ENCODE measurements around the gene CTSE.
A peak's percentile ranks its signal among the peaks of the same experiment; 100 is the strongest.
"Not testable (repeated sequence)": the region's sequence is repeated elsewhere in the genome, so short reads cannot be mapped to it uniquely, and the experiment has no call there.

The CTSE gene

DNA sequence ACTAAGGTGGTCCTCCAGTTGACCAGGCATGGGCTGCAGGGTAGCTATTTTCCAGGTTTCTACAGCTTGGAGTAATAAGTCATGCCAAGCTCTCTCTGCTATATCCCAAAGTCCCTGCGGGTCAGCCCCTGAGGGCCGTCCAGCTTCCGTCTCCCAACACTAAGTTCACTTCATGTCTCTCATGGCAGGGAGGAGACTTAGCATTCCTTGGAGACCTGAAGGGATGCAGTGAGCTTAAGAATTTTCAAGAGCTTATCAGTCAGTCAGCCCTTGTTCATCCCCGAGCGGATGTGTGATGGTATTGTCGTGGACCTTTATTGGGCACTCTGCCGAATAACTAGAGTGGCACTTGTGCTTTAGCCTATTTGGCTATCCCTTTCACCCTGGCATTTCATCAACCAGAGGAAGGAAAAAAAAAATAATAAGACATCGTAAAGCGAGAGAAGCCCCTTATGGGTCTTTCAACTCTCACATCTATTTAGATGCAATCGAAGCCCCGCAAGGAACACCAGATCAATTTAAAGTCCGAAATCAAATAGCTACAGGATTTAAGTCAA, 31.5 kb upstream of the CTSE start:
- H3K4me3 Mint-ChIP-seq; H3K36me3 Mint-ChIP-seq (ENCODE audit: low read depth); H3K27ac Mint-ChIP-seq; H3K9me3 Mint-ChIP-seq; H3K27me3 Mint-ChIP-seq: not testable (repeated sequence)
- H3K4me1 Mint-ChIP-seq (ENCODE audit: low read depth), result peaks cover 34% of the 10 kb centered on the region

DNA sequence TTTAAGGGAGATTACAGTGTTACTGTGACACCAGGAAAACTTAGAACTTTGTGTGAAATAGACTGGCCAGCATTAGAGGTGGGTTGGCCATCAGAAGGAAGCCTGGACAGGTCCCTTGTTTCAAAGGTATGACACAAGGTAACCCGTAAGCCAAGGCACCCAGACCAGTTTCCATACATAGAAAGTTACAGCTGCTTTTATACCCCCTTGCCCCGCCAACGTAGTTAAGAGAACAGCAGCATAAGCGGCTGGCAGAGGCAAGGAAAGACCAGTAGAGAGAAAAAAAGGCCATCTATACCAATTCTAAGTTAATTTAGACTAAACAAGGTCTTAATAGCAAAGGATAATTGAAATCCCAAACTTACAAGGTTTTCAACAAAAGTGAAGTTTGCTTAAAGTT, 29.9 kb upstream of the CTSE start:
- not testable (repeated sequence) for H3K27me3 Mint-ChIP-seq; H3K36me3 Mint-ChIP-seq (ENCODE audit: low read depth); H3K9me3 Mint-ChIP-seq
- H3K27ac Mint-ChIP-seq, result peak overlapping the region; percentile 47
- H3K4me3 Mint-ChIP-seq, result peak overlapping the region; percentile 18
- peaks cover 50% of the 10 kb centered on the region for H3K4me1 Mint-ChIP-seq (ENCODE audit: low read depth)

DNA sequence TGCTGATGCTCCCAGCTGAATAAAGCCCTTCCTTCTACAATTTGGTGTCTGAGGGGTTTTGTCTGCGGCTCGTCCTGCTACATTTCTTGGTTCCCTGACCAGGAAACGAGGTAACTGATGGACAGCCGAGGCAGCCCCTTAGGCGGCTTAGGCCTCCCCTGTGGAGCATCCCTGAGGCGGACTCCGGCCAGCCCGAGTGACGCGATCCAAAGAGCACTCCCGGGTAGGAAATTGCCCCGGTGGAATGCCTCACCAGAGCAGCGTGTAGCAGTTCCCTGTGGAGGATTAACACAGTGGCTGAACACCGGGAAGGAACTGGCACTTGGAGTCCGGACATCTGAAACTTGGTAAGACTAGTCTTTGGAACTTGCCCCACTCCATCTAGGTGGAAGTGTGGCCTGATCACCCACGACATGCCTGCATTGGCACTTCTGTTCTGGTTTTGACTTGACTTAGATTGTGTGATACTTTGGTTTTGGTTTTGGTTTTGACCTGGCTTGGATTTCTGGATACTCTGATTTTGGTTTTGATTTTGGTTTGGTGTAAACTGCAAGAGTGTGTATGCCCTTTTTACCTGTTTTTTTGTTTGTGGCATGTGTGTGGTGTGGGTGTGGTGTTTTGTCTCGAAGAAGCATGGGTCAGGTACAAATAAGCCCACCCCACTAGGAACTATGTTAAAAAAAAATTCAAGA, 29.4 kb upstream of the CTSE start, which contains the start of gene RHEX:
Gene RHEX (plus strand): TSS at position 255 of the 692 bp plus-strand sequence. CDS start 44,656 bp downstream, outside the sequence.
- H3K9me3 Mint-ChIP-seq; H3K36me3 Mint-ChIP-seq (ENCODE audit: low read depth): not testable (repeated sequence)
- Mint-ChIP-seq H3K4me1 (ENCODE audit: low read depth) (peaks cover 50% of the 10 kb centered on the region), H3K27ac (peak within 1 kb of the TSS; percentile 61), H3K27me3 (peaks cover 10% of the 10 kb centered on the region), H3K4me3 (peak within 1 kb of the TSS; percentile 18)

DNA sequence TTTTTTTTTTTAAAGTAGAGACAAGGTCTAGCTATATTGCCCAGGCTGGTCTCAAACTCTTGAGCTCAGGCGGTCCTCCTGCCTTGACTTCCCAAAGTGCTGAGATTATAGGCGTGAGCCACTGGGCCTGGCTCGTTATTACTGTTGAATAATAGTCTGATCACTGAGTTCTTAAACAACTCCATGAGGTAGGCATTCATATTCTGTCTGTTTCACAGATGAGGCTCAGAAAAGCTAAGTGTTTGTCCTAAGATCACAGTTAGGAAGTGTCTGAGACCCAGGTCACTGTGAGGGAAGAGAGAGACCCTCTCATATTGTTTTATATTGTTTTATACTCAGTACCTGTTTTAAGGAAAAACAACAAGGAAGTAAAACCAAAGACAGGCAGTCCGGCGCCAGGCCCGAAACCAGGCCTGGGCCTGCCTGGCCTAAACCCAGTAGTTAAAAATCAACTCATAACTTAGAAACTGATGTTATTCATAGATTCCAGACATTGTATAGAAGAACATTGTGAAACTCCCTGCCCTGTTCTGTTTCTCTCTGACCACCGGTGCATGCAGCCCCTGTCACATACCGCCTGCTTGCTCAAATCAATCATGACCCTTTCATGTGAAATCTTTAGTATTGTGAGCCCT, 28.7 kb upstream of the CTSE start:
- not testable (repeated sequence) for H3K4me3 Mint-ChIP-seq; H3K9me3 Mint-ChIP-seq; H3K36me3 Mint-ChIP-seq (ENCODE audit: low read depth)
- Mint-ChIP-seq H3K4me1 (ENCODE audit: low read depth) (peaks cover 52% of the 10 kb centered on the region), H3K27me3 (peaks cover 14% of the 10 kb centered on the region), H3K27ac (peak overlapping the region; percentile 61)

DNA sequence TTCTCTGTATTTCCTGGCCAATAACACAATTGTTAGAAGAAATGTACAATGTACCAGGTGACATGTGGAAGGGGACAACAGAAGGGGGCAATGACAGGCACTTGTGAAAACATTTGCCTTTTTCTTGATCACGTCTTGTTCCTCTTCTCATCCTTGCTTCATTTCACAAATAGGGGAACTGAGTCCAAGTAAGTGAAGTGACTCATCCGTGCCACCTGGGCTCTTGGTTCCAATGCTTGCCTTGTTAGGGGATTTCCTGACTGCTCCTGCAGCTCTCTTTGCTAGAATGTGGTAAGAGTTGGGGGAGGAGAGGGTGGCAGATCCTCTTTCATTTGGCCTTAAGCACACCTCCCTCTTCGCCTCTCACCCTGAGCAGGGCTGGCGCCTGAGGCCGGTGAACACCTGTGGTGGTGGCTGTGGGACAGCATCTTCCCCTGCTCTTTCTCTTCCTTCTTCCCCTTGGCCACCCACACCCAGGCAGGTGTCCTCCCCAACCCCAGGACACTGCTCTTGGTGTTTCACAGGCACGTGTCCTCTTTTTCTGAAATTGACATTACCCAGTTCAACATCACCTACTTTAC, 27.1 kb upstream of the CTSE start:
- H3K9me3 Mint-ChIP-seq, result no peaks in the 10 kb centered on the region
- no peaks in the 10 kb centered on the region for H3K36me3 Mint-ChIP-seq (ENCODE audit: low read depth)
- H3K27me3 Mint-ChIP-seq, result peaks cover 9% of the 10 kb centered on the region
- H3K4me3 Mint-ChIP-seq, result peak overlapping the region; percentile 56
- H3K4me1 Mint-ChIP-seq (ENCODE audit: low read depth), result peaks cover 52% of the 10 kb centered on the region
- peak overlapping the region; percentile 80 for H3K27ac Mint-ChIP-seq

DNA sequence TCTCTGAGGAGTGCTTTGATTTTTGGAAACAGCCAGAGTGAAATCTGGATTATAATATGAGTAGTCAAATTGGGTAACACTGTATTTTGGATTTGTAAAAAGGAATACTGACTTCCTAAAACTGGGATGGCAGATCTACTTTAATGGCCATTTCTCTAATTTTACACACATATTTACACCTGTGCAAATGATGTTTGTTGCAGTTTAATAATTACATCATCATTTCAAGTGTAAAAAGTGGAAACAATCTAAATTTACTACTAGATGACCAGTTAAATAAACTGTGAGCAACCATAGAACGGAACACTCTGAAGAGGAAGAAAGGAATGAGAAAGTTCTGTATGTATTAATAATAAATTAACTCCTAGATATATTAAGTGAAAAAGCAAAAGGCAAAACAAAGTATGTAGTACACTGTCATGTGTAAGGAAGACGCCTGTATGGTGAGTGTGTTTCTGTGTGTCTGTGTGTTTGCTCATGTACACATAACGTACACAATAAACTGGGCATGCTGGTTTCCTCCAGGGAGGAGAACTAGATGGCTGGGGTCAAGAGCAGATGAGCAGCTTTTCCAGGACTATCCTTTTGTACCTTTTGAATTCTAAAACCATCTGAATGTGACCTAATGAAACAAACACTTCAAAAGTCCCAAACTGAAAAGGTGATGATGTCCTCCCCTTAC, 26.4 kb upstream of the CTSE start:
- Mint-ChIP-seq H3K9me3 (no peaks in the 10 kb centered on the region), H3K4me3 (no peak overlapping the region), H3K4me1 (ENCODE audit: low read depth) (peaks cover 52% of the 10 kb centered on the region), H3K27me3 (peaks cover 9% of the 10 kb centered on the region), H3K27ac (peak overlapping the region; percentile 80), H3K36me3 (ENCODE audit: low read depth) (no peaks in the 10 kb centered on the region)

DNA sequence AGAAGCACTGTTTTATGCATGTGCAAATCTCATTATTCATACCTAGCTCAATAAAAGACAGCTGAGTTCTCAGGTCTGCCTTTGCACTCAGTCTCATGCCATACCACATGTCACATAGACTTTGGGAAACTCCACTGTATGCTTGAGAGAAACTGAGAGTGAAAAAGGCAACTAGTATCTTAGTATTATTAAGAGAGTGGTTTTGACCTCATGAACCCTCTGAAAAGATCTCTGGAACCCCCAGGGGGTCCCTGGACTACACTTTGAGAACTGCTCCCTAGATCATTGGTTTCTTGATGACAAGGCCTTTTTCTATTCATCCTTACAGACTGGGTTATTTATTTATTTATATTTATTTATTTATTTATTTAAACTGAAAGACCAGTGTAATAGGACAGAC, 25.6 kb upstream of the CTSE start:
- no peaks in the 10 kb centered on the region for H3K36me3 Mint-ChIP-seq (ENCODE audit: low read depth)
- no peak overlapping the region for H3K4me3 Mint-ChIP-seq
- H3K27me3 Mint-ChIP-seq, result peaks cover 9% of the 10 kb centered on the region
- no peak overlapping the region for H3K27ac Mint-ChIP-seq
- H3K9me3 Mint-ChIP-seq, result no peaks in the 10 kb centered on the region
- peaks cover 52% of the 10 kb centered on the region for H3K4me1 Mint-ChIP-seq (ENCODE audit: low read depth)

DNA sequence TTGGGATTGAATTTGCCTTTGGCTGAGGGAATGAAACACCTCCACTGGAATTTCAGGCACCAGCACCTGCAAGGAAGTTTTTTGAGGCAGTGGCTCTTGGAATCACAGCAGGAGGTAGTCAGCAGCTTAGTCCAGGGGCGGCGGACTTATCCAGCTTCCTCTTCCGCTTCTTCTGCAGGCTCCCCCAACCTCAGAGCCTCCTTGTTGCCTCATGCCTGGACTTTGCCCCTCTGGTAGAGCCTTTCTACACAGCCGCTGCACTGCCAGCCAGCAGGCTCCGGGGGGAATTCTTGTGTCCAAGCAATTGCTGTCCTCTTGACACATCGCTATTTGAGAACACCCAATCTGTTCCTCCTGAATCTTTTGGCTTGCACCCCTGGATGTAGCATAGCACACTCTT, 24.9 kb upstream of the CTSE start:
- H3K4me3 Mint-ChIP-seq, result no peak overlapping the region
- no peak overlapping the region for H3K27ac Mint-ChIP-seq
- H3K27me3 Mint-ChIP-seq, result peaks cover 5% of the 10 kb centered on the region
- H3K9me3 Mint-ChIP-seq, result no peaks in the 10 kb centered on the region
- peaks cover 52% of the 10 kb centered on the region for H3K4me1 Mint-ChIP-seq (ENCODE audit: low read depth)
- no peaks in the 10 kb centered on the region for H3K36me3 Mint-ChIP-seq (ENCODE audit: low read depth)

DNA sequence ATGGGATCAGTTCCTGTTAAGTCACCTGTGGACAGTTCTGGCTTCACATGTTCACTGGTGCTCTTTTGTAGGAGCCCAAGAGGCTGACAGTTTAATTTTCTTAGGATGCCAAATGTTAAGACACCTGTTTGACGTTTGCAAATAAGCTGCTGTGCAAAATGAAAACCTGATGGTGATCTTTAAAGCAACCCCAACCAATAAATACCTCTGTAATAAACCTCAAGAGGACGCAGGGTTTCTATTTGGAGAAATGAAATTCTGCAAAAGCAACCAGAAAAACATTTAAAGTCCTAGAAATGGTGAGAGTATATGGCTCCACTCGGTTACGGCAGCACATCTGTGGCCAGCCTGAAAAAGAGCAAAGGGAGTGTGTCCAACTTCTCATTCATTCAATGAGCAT, 23.6 kb upstream of the CTSE start:
- Mint-ChIP-seq H3K9me3 (no peaks in the 10 kb centered on the region), H3K27ac (no peak overlapping the region), H3K27me3 (peaks cover 5% of the 10 kb centered on the region), H3K4me1 (ENCODE audit: low read depth) (peaks cover 42% of the 10 kb centered on the region), H3K36me3 (ENCODE audit: low read depth) (no peaks in the 10 kb centered on the region), H3K4me3 (no peak overlapping the region)

DNA sequence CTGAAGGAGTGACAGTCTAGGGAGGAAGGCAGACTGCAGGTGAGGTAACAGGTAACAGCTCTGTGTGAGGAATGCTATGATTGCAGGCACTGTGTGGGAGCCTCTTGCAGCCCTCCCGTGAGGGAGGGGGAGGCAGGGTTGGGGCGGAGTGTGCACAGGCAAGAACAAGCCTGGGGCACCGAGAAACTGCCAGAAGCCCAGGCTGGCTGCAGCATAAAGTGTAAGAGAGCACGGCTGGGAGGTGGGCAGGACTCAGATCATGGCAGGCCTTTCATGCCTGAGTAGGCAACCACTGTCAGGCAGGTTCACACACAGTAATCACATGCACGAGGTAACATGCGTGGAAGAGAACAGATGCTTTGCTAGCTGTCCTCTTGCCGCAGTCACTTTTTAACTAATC, 17.9 kb upstream of the CTSE start:
- H3K9me3 Mint-ChIP-seq, result no peaks in the 10 kb centered on the region
- H3K36me3 Mint-ChIP-seq (ENCODE audit: low read depth), result no peaks in the 10 kb centered on the region
- H3K4me1 Mint-ChIP-seq (ENCODE audit: low read depth), result peaks cover 22% of the 10 kb centered on the region
- H3K27me3 Mint-ChIP-seq, result peaks cover 8% of the 10 kb centered on the region
- H3K4me3 Mint-ChIP-seq, result no peak overlapping the region
- H3K27ac Mint-ChIP-seq, result no peak overlapping the region

DNA sequence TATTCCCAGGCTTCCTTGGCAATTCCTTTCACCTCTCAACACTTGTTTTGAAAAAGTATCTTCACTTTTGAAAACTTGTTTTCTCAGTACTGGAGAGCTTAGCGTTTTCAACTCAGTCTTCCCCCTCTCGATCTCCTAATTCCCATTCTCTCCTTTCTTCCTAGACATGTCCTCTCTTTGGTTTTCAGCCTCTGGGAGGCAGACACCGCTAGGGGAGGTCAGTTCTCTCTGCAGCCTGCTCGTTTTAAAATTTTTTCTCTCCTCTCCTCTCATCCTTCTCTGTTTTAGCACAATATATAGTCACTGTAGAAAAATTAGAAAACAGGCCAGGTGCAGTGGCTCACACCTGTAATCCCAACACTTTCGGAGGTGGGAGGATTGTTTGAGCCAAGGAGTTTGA, 16.6 kb upstream of the CTSE start:
- no peak overlapping the region for H3K27ac Mint-ChIP-seq

DNA sequence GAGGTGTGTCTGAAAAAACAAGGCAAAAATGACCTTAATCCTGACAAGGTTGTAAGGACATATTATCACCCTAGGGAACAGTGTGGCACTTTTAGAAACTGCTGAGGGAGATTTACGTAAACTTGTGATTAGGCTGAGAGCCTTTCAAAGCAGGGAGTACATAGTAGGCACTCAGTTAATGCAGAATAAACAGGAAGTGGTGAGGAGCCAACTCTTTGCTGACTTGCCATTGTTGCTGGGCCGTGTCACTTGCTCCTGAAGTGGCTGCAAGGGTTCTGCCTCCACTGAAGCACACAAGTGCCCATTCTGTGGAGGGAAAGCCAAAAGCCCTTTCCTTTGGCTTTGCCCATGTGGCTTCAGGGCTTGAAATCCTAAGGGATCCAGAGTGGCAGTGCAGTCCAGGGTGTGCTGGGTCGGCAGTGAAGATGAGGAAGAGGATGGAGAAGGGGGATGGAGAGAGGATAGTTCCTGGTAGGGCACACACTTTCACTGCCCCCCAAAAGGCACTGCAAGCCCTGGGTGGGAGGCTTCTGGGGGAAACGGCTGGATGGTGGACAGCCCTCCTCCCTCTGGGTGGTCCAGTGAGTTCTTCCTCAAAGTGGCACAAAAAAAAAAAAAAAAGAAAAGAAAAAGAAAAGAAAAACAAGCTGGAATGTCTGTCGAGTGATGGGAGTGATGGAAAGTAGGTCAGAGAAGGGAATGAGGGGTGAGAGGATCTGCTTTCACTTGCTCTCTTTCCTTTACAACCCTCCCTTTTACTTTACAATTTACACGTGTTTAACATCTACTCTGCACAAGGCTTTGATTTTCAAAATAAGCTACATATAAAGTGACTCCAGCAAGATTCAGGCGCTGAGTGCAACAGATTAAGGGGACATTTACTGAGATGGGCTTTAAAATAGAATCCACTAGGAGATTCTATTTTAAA, 15.6 kb upstream of the CTSE start:
- Mint-ChIP-seq H3K27me3 (peaks cover 22% of the 10 kb centered on the region), H3K36me3 (ENCODE audit: low read depth) (no peaks in the 10 kb centered on the region), H3K4me1 (ENCODE audit: low read depth) (peaks cover 33% of the 10 kb centered on the region), H3K9me3 (no peaks in the 10 kb centered on the region), H3K27ac (peak overlapping the region; percentile 41), H3K4me3 (no peak overlapping the region)

More for the DNA sequence above, 16.6 kb upstream of the CTSE start:
- peaks cover 24% of the 10 kb centered on the region for H3K4me1 Mint-ChIP-seq (ENCODE audit: low read depth)
- no peak overlapping the region for H3K4me3 Mint-ChIP-seq
- H3K36me3 Mint-ChIP-seq (ENCODE audit: low read depth), result no peaks in the 10 kb centered on the region
- H3K9me3 Mint-ChIP-seq, result no peaks in the 10 kb centered on the region
- H3K27me3 Mint-ChIP-seq, result peaks cover 11% of the 10 kb centered on the region

DNA sequence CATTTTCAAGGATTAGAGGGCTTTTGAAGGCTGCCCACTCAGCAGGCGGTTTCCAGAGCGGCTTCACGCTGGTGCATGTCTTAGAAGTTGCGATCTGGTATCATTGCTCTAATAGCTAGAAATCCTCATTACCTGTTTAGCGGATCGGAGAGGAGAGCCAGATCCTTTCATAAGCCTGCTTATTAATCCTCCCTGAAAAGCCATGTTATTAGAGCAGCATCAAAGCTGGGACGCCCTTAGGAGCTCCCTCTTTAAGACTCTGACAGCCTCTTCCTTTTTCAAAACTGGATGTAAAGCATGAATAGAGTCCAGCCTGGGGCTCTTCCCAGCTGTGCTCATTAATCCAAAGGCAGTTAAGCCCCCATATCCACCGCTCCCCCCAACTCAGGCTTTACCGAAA, 13.9 kb upstream of the CTSE start:
- H3K4me1 Mint-ChIP-seq (ENCODE audit: low read depth), result peaks cover 36% of the 10 kb centered on the region
- H3K27me3 Mint-ChIP-seq, result peaks cover 30% of the 10 kb centered on the region
- no peak overlapping the region for H3K27ac Mint-ChIP-seq
- H3K36me3 Mint-ChIP-seq (ENCODE audit: low read depth), result no peaks in the 10 kb centered on the region
- H3K9me3 Mint-ChIP-seq, result no peaks in the 10 kb centered on the region
- H3K4me3 Mint-ChIP-seq, result no peak overlapping the region

All from stimulated activated naive CD8-positive, alpha-beta T cell treated with anti-CD3 and anti-CD28 coated beads, Interleukin-15, Interleukin-2, amounts not matched to agents 100 ng/mL and 50 ng/mL, for 24 hours (primary cell).